ENCODE results near the gene MGME1. TPM values are rescaled to one million over a fixed set of nuclear protein-coding genes. Genes with fewer than 3 reads are reported as not detected.
A peak's percentile ranks its signal among the peaks of the same experiment; 100 is the strongest.

Gene MGME1
- total and polyA plus RNA-seq, 2 of the 13 experiments (the other 11 are each of a cell fraction or from before 2014, with no cell fraction given): 36.7 to 66.6 TPM

- TF ChIP-seq ZKSCAN1 (IDR thresholded peaks at IDR 0.05; ENCODE audit: low read length) (no peak), TEAD3 (CRISPR knock-in tag; optimal IDR thresholded peaks at IDR 0.05; ENCODE audit: borderline replicate concordance) (peak; percentile 35), MYC (CRISPR knock-in tag; IDR thresholded peaks at IDR 0.05; ENCODE audit: borderline replicate concordance) (no peak), STAG1 (CRISPR knock-in tag; IDR thresholded peaks at IDR 0.05) (peak; percentile 87), ZNF317 (CRISPR knock-in tag; IDR thresholded peaks at IDR 0.05) (0 out of 2 replicates have a peak, but pooled peaks have one; percentile 19), ZNF282 (IDR thresholded peaks at IDR 0.05; ENCODE audit: partially characterized antibody) (no peak), ARNTL (CRISPR knock-in tag; IDR thresholded peaks at IDR 0.05) (no peak)
- TF ChIP-seq, protein P1, sequence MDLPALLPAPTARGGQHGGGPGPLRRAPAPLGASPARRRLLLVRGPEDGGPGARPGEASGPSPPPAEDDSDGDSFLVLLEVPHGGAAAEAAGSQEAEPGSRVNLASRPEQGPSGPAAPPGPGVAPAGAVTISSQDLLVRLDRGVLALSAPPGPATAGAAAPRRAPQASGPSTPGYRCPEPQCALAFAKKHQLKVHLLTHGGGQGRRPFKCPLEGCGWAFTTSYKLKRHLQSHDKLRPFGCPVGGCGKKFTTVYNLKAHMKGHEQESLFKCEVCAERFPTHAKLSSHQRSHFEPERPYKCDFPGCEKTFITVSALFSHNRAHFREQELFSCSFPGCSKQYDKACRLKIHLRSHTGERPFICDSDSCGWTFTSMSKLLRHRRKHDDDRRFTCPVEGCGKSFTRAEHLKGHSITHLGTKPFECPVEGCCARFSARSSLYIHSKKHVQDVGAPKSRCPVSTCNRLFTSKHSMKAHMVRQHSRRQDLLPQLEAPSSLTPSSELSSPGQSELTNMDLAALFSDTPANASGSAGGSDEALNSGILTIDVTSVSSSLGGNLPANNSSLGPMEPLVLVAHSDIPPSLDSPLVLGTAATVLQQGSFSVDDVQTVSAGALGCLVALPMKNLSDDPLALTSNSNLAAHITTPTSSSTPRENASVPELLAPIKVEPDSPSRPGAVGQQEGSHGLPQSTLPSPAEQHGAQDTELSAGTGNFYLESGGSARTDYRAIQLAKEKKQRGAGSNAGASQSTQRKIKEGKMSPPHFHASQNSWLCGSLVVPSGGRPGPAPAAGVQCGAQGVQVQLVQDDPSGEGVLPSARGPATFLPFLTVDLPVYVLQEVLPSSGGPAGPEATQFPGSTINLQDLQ (CRISPR knock-in tag; IDR thresholded peaks at IDR 0.05): no peak
- TF ChIP-seq, protein P2, sequence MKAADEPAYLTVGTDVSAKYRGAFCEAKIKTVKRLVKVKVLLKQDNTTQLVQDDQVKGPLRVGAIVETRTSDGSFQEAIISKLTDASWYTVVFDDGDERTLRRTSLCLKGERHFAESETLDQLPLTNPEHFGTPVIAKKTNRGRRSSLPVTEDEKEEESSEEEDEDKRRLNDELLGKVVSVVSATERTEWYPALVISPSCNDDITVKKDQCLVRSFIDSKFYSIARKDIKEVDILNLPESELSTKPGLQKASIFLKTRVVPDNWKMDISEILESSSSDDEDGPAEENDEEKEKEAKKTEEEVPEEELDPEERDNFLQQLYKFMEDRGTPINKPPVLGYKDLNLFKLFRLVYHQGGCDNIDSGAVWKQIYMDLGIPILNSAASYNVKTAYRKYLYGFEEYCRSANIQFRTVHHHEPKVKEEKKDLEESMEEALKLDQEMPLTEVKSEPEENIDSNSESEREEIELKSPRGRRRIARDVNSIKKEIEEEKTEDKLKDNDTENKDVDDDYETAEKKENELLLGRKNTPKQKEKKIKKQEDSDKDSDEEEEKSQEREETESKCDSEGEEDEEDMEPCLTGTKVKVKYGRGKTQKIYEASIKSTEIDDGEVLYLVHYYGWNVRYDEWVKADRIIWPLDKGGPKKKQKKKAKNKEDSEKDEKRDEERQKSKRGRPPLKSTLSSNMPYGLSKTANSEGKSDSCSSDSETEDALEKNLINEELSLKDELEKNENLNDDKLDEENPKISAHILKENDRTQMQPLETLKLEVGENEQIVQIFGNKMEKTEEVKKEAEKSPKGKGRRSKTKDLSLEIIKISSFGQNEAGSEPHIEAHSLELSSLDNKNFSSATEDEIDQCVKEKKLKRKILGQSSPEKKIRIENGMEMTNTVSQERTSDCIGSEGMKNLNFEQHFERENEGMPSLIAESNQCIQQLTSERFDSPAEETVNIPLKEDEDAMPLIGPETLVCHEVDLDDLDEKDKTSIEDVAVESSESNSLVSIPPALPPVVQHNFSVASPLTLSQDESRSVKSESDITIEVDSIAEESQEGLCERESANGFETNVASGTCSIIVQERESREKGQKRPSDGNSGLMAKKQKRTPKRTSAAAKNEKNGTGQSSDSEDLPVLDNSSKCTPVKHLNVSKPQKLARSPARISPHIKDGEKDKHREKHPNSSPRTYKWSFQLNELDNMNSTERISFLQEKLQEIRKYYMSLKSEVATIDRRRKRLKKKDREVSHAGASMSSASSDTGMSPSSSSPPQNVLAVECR (CRISPR knock-in tag; IDR thresholded peaks at IDR 0.05; ENCODE audit: borderline replicate concordance): peak; percentile 19; the same call in 1 of the 2 replicates
- TF ChIP-seq, protein P3, sequence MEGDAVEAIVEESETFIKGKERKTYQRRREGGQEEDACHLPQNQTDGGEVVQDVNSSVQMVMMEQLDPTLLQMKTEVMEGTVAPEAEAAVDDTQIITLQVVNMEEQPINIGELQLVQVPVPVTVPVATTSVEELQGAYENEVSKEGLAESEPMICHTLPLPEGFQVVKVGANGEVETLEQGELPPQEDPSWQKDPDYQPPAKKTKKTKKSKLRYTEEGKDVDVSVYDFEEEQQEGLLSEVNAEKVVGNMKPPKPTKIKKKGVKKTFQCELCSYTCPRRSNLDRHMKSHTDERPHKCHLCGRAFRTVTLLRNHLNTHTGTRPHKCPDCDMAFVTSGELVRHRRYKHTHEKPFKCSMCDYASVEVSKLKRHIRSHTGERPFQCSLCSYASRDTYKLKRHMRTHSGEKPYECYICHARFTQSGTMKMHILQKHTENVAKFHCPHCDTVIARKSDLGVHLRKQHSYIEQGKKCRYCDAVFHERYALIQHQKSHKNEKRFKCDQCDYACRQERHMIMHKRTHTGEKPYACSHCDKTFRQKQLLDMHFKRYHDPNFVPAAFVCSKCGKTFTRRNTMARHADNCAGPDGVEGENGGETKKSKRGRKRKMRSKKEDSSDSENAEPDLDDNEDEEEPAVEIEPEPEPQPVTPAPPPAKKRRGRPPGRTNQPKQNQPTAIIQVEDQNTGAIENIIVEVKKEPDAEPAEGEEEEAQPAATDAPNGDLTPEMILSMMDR (CRISPR knock-in tag; IDR thresholded peaks at IDR 0.05): peak; percentile 78
Observed at GRCh38 chr20:18019068-18019467, 50.2 kb downstream of the MGME1 start (continued).

Data from HepG2 (cell line).